Rectal smooth muscle tissue (tissue), 1 donor: ENCODE data around the gene SIDT1.

Experiments used
- H3K27ac ChIP-seq: one replicate; pipeline ENCODE4 v1.7.0; 2013; ENCODE audit warnings: low read depth, low read length, inconsistent platforms
- H3K27me3 ChIP-seq: one replicate; pipeline ENCODE4 v1.7.0; 2013; ENCODE audit warnings: low read length; ENCODE audit not compliant: control insufficient read depth, insufficient read depth
- H3K36me3 ChIP-seq: one replicate; pipeline ENCODE4 v1.7.0; 2013; ENCODE audit warnings: low read length; ENCODE audit not compliant: control insufficient read depth, insufficient read depth
- H3K4me1 ChIP-seq: one replicate; pipeline ENCODE4 v1.7.0; 2013; ENCODE audit warnings: low read length; ENCODE audit not compliant: control insufficient read depth, insufficient read depth
- H3K4me3 ChIP-seq: one replicate; pipeline ENCODE4 v1.7.0; 2013; ENCODE audit warnings: low read length
- H3K9ac ChIP-seq: one replicate; pipeline ENCODE4 v1.7.0; 2013; ENCODE audit warnings: low read length

SIDT1 gene

GRCh38 chr3:113606539-113607218, 74.3 kb downstream of the SIDT1 start:
- Histone ChIP-seq H3K4me3 (no peak overlapping the region), H3K36me3 (no peaks in the 10 kb centered on the region), H3K9ac (no peak overlapping the region), H3K4me1 (no peaks in the 10 kb centered on the region), H3K27ac (no peak overlapping the region), H3K27me3 (no peaks in the 10 kb centered on the region)

- no peaks in the 10 kb centered on the region for H3K4me1 ChIP-seq
Observed at GRCh38 chr3:113607219-113607596, 74.9 kb downstream of the SIDT1 start.

GRCh38 chr3:113614402-113614801, 82.0 kb downstream of the SIDT1 start:
- Histone ChIP-seq H3K27ac (no peak overlapping the region), H3K36me3 (no peaks in the 10 kb centered on the region), H3K4me3 (no peak overlapping the region), H3K27me3 (no peaks in the 10 kb centered on the region), H3K4me1 (no peaks in the 10 kb centered on the region), H3K9ac (no peak overlapping the region)

More at GRCh38 chr3:113607219-113607596, 74.9 kb downstream of the SIDT1 start:
- Histone ChIP-seq H3K4me3 (no peak overlapping the region), H3K27me3 (no peaks in the 10 kb centered on the region), H3K27ac (no peak overlapping the region), H3K9ac (no peak overlapping the region), H3K36me3 (no peaks in the 10 kb centered on the region)

- Histone ChIP-seq H3K27me3 (no peaks in the 10 kb centered on the region), H3K27ac (no peak overlapping the region), H3K4me1 (no peaks in the 10 kb centered on the region), H3K4me3 (no peak overlapping the region), H3K9ac (no peak overlapping the region), H3K36me3 (no peaks in the 10 kb centered on the region)
Observed at GRCh38 chr3:113615976-113616375, 83.6 kb downstream of the SIDT1 start.

- Histone ChIP-seq H3K27ac (no peak overlapping the region), H3K36me3 (no peaks in the 10 kb centered on the region), H3K9ac (no peak overlapping the region), H3K4me3 (no peak overlapping the region), H3K27me3 (no peaks in the 10 kb centered on the region), H3K4me1 (no peaks in the 10 kb centered on the region)
Observed at GRCh38 chr3:113617726-113618125, 85.4 kb downstream of the SIDT1 start.

GRCh38 chr3:113620091-113620490, 87.7 kb downstream of the SIDT1 start:
- Histone ChIP-seq H3K9ac (no peak overlapping the region), H3K36me3 (no peaks in the 10 kb centered on the region), H3K4me3 (no peak overlapping the region), H3K4me1 (no peaks in the 10 kb centered on the region), H3K27ac (no peak overlapping the region), H3K27me3 (no peaks in the 10 kb centered on the region)

GRCh38 chr3:113623324-113623723, 91.0 kb downstream of the SIDT1 start:
- H3K9ac ChIP-seq = no peak overlapping the region
- no peaks in the 10 kb centered on the region for H3K27me3 ChIP-seq
- H3K27ac ChIP-seq = no peak overlapping the region
- H3K4me3 ChIP-seq = peak overlapping the region; percentile 1
- H3K4me1 ChIP-seq = peaks cover 1% of the 10 kb centered on the region
- H3K36me3 ChIP-seq = no peaks in the 10 kb centered on the region

GRCh38 chr3:113623811-113624210, 91.5 kb downstream of the SIDT1 start:
- Histone ChIP-seq H3K4me3 (no peak overlapping the region), H3K4me1 (peaks cover 3% of the 10 kb centered on the region), H3K9ac (no peak overlapping the region), H3K36me3 (no peaks in the 10 kb centered on the region), H3K27me3 (no peaks in the 10 kb centered on the region), H3K27ac (no peak overlapping the region)

- H3K27ac ChIP-seq = no peak overlapping the region
- H3K4me3 ChIP-seq = no peak overlapping the region
- H3K4me1 ChIP-seq = peaks cover 3% of the 10 kb centered on the region
- H3K36me3 ChIP-seq = no peaks in the 10 kb centered on the region
- H3K27me3 ChIP-seq = no peaks in the 10 kb centered on the region
- no peak overlapping the region for H3K9ac ChIP-seq
Observed at GRCh38 chr3:113625834-113626233, 93.5 kb downstream of the SIDT1 start.

GRCh38 chr3:113626503-113627371, 94.4 kb downstream of the SIDT1 start:
- Histone ChIP-seq H3K4me3 (no peak overlapping the region), H3K4me1 (peaks cover 3% of the 10 kb centered on the region), H3K9ac (no peak overlapping the region), H3K27ac (no peak overlapping the region), H3K27me3 (no peaks in the 10 kb centered on the region), H3K36me3 (no peaks in the 10 kb centered on the region)

GRCh38 chr3:113628316-113628715, 96.0 kb downstream of the SIDT1 start:
- Histone ChIP-seq H3K4me1 (peaks cover 3% of the 10 kb centered on the region), H3K36me3 (no peaks in the 10 kb centered on the region), H3K27me3 (no peaks in the 10 kb centered on the region), H3K27ac (no peak overlapping the region), H3K9ac (no peak overlapping the region), H3K4me3 (no peak overlapping the region)

GRCh38 chr3:113628788-113629187, 96.4 kb downstream of the SIDT1 start:
- no peaks in the 10 kb centered on the region for H3K36me3 ChIP-seq
- peaks cover 3% of the 10 kb centered on the region for H3K4me1 ChIP-seq
- H3K4me3 ChIP-seq = no peak overlapping the region
- H3K27me3 ChIP-seq = no peaks in the 10 kb centered on the region
- H3K27ac ChIP-seq = no peak overlapping the region
- no peak overlapping the region for H3K9ac ChIP-seq
